ENCODE data around the gene PCSK5.

PCSK5 gene

DNA sequence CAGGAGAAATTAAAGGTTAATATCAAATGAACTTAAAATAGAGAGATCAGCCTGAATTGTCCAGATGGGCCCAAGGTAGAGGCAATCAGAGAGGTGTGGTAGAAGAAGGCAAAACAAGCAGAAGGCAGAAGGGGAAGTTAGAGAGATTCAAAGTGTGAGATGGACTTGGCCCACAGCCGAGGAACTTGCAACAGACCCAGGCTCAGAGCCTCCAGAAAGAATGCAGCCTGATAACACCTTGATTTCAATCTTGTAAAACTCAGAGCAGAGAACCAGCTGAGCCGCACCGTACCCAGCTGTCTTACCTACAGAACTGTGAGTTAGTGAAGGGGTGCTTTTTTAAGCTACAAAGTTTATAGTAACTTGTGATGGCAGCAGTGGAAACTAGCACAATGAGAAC is 312.9 kb downstream of the PCSK5 start:
- DNase-seq, result no peak

DNA sequence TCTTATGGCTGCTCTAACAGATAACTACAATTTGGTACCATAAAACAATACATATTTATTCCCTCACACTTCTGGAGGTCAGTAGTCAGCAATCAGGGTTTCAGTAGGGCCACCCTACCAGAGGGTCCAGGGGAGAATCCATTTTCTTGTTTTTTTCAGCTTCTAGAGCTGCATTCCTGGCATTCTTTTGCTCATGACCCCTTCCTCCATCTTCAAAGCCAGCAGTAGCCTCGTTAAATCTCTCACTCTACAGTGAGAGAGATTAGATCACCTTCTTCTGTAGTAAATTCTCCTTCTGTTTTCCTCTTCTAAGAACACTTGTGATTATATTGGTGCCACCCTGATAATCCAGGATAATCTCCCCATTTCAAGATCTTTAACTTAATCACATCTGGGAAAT is 316.3 kb downstream of the PCSK5 start:
- DNase-seq, result no peak

DNA sequence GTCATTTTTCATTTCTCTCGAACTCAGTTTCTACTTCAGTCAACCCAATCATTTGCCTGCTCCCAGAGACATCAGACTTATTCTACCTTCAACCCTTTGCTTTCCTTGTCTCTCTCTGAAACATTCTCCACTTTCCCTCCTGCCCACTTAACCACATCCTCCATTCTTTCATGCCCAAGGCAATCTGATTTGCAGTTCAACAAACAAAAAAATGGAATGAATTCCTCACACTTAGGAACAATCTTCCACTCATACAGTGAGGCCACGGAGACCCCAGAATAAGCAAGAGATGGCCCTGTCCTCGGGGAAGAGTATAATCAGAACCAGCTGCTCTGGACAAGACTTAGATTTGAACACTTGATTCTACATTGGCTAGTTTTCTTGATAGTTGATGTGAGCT is 323.3 kb downstream of the PCSK5 start:
- DNase-seq, result no peak

GRCh38 chr9:76215066-76215465 is 324.6 kb downstream of the PCSK5 start:
- DNase-seq, result no peak

- no peak for DNase-seq
These were observed 325.7 kb downstream of the PCSK5 start for GRCh38 chr9:76216161-76216649.

GRCh38 chr9:76218117-76218885 is 327.8 kb downstream of the PCSK5 start:
- DNase-seq, result no peak

GRCh38 chr9:76218886-76219445 is 328.5 kb downstream of the PCSK5 start:
- DNase-seq, result no peak

DNA sequence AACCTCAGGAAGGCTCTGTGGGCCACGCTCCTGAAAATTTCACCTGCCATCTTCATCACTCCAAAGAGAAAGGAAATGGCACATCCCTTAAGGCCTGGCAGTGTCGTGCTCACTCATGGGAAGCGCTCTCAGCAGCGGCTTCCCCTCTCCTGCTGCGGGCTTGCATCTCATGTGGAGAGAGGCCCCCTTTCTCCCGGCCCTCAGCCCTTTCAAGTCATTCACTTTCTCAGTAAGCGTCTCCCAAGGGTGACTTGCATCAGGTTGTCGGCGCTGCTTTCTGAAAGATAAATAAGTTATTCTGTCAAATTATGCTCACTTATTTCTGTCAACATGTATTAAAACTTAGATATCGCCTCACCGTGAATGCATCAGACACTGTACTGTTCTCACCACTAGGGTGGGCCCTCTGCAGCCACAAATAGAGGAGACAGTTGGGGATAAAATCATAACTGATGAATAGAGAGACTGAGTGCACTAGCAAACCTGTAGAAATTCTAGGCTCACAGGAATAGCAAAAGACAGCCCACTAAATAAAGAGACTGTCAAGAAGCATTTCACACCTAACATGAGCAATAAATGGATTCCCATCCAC is 329.2 kb downstream of the PCSK5 start:
- DNase-seq, result no peak

GRCh38 chr9:76221423-76221822 is 330.9 kb downstream of the PCSK5 start:
- DNase-seq, result no peak

- no peak for DNase-seq
These were observed 333.4 kb downstream of the PCSK5 start for GRCh38 chr9:76223749-76224340.

DNA sequence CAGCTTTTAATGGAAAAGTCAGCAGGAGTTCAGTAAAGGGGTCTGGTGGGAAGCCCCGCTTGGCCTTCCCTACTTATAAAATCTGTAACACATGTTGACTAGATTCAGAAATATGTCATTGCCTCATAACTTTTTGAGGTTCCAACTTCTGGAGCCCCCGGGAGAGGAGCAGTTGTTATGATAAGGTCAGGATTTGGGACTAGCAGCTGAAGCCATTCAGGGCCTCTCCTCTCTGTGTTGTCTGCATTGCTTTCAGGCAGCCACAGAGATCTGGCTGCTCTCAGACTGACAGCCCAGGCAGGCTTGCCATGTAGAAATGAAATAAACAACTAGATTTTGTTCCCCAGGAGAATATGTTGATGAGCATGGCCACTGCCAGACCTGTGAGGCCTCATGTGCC is 336.7 kb downstream of the PCSK5 start:
- no peak for DNase-seq

GRCh38 chr9:76231001-76231400 is 340.5 kb downstream of the PCSK5 start:
- DNase-seq, result no peak

DNA sequence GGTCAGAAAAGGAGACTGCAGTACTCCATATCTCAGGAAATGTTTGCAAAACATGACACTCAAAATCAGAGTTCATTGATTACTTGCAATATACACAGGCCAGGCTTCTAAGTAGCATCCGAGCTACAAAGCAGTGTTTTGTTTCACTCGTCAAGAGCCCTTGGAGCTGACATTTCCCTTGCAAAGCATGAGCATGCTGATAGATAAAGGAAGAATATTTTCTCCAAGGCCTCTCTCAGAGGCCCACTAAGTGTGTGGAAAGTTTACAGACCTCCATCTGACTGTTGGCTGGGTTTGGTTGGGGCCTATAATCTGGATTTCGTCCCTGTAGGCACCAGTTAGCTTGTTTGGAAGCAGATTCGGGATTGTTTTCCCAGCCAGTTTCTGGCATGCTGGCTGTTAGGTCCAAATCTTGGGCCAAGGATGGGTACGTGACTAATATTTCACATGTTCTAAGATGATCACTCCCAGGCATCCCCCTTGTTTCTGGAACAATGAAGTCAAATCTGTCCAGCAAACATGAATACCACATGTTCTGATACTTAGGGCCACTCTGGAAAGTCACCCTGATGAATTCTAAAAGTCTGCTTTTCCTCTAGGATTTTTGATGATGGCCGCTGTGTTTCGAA is 342.5 kb downstream of the PCSK5 start:
- DNase-seq, result no peak

DNA sequence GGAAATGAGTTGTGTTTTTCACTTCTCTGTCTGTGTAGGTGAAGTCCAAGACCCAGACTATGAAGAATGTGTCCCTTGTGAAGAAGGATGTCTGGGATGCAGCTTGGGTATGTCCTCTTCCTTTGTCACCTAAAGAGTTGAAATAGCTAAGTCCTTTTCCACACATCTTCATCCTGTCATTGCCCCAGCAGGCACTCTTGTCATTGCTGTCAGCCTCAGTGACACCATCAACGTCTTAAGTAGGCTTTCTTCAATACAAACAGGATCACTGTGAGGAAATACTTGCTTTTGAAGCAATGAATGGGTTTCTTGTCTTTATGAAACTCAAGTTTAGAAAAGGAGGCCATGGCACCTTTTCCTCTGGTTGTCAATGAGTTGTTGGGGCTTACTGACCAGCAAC is 350.1 kb downstream of the PCSK5 start:
- DNase-seq, result no peak

GRCh38 chr9:76245518-76245917 is 355.0 kb downstream of the PCSK5 start:
- no peak for DNase-seq

GRCh38 chr9:76246680-76247079 is 356.2 kb downstream of the PCSK5 start:
- DNase-seq, result no peak

DNA sequence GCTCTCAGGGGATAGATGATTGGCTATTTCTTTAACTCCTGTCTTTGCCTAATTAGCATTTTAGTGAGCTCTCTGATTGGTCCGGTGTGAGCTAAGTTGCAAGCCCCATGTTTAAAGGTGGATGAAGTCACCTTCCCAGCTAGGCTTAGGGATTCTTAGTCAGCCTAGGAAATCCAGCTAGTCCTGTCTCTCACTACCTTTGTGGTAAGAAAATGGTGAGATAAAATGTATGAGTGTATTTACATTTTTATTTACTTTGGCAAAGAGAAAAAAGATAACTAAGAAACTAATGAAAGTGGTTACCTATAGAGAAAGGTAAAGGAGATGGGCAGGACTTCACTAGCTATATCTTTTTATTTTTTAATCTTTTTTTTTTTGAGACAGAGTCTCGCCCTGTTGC is 357.0 kb downstream of the PCSK5 start:
- no peak for DNase-seq

- DNase-seq, result no peak
These were observed 358.8 kb downstream of the PCSK5 start for GRCh38 chr9:76249309-76249708.

DNA sequence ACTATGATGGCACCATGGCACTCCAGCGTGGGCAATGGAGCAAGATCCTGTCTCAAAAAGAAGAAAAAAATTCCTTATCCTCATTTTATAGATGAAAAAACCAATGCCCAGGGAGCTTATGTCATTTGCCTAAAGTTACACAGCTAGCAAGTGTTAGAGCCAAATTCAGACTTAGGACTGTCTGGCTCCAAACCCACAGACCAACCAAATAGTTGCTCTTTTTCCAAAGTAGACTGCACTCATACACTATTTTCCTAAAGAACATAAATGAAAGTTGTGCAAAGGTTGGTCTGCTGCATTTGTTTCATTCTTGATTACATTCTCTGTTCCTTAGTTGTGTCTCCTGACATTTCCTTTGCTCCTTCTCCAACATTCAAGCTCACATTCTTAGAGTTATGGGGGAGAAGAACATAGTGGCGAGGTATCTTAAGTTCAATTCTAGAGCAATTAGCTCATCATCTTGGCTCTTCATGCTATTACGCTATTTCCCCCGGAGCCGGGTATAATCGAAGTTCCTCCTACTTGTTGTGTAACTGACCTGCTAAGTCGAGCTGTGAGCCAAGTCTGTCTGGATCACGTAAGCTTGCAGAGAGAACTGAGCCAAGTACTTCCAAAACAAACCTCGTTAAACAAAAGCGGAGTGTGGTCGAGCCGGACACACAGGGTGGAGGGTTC is 365.4 kb downstream of the PCSK5 start:
- DNase-seq, result no peak

GRCh38 chr9:76257311-76257710 is 366.8 kb downstream of the PCSK5 start:
- no peak for DNase-seq

DNA sequence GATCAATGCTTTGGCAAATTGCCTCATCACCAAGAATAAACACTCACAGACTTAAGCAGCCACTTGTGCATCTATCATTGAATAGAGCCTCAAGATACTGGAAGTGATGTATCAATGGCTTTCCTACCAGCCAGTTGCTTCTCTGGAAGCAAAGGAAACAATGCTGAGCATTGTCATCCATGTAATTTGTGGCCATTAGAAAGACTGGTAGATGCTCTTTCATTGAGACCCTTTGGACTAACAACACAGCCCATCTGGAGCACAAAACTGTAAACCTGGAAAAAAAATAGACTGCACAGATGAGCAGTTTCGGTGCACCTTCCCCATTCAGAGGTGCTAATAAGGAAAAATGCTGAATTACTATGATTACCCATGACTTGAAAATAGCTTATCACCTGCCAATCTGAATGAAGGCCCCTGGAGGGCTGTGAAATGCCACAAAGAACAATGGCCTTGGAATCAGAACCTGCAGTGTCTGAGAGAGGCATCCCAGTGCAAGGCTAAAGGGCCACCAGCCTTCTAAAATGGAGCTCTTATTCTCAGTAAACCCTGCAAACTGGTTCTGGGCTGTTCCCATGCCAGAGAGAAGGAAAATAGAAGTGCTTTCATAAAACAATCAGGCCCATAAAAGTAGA is 376.3 kb downstream of the PCSK5 start:
- no peak for DNase-seq

DNA sequence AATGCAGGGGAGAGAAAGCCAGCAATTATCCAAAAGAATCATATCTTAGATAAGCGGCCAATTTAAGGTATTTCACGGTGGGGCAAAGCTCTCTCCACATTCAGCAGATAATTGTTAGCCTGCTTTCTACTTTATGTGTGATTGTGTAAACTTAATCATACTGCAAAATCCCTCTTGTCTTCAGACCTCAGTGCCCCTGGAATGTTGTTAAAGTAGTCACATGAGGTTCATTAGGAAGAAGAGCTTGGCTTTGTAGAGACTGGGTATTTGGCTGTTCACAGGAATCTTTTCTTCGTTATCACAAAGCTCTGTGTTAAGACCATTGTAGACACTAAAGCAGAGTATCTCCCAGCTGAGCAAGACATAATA is 376.8 kb downstream of the PCSK5 start:
- no peak for DNase-seq

Data from CD4-positive, alpha-beta T cell treated with Interferon gamma for 1 hour (primary cell).